Ovary (tissue), 3 donors: ENCODE results near the gene CLDN4.

ENCODE experiments used
- CTCF ChIP-seq, 3 donors: fragments of 450-650 bp in 2 of 3; fragments of 200-600 bp in 1 of 3; IDR thresholded peaks; one replicate each; pipeline versions ENCODE4 v1.5.1 to v1.8.0; 2016 to 2022; ENCODE audit warnings: antibody characterized with exemption in 3 of 3, mild to moderate bottlenecking in 1 of 3
- EP300 ChIP-seq: sonication (generic); formaldehyde crosslinking; IDR thresholded peaks from one replicate; pipeline ENCODE4 v1.6.1; 2017; ENCODE audit warnings: antibody characterized with exemption
- POLR2A ChIP-seq: fragments of 450-650 bp; IDR thresholded peaks from one replicate; pipeline ENCODE4 v1.6.1; 2017; ENCODE audit warnings: antibody characterized with exemption, mild to moderate bottlenecking, moderate library complexity
- donor health status: DM: no; HTN: no; CAD: no.

- no peak for TF ChIP-seq CTCF (IDR thresholded peaks at IDR 0.05)
- no peak for TF ChIP-seq POLR2A
- no peak for TF ChIP-seq EP300
These were observed 30.5 kb downstream of the CLDN4 start for GRCh38 chr7:73861305-73861704.
